Right lobe of liver (tissue), 6 donors: Measurements from ENCODE around the gene RAB43. TPM values are rescaled to one million over a fixed set of nuclear protein-coding genes. Genes with fewer than 3 reads are reported as not detected.

ENCODE experiments used
- ATAC-seq, 4 donors: fragments of 200-7000 bp; cut with Tn5 transposase; one replicate each; pipeline ENCODE4 v1.9.1; 2020; ENCODE audit warnings: mild to moderate bottlenecking in 4 of 4, moderate library complexity in 4 of 4
- DNase-seq, 3 donors: peaks; one replicate each; pipeline ENCODE4 v3.0.0-alpha.2; 2020
- H3K27ac ChIP-seq, 3 donors: fragments of 200-600 bp; one replicate each; pipeline ENCODE4 v1.8.0; 2022
- H3K27me3 ChIP-seq, 2 donors: fragments of 200-600 bp; one replicate each; pipeline ENCODE4 v1.8.0; 2022
- H3K36me3 ChIP-seq, 4 donors: fragments of 200-600 bp; sonication (generic) in 1 of 4; one replicate each; pipeline versions ENCODE4 v1.5.1 to v1.8.0; 2017 to 2022; ENCODE audit warnings: control low read depth in 1 of 4
- H3K4me1 ChIP-seq, 4 donors: fragments of 200-600 bp; sonication (generic) in 1 of 4; one replicate each; pipeline versions ENCODE4 v1.5.1 to v1.8.0; 2017 to 2022; ENCODE audit warnings: control low read depth in 1 of 4
- H3K4me3 ChIP-seq, 3 donors: fragments of 200-600 bp; one replicate each; pipeline ENCODE4 v1.8.0; 2022
- H3K9me3 ChIP-seq, 4 donors: fragments of 200-600 bp; sonication (generic) in 1 of 4; one replicate each; pipeline versions ENCODE4 v1.5.1 to v1.8.0; 2017 to 2022; ENCODE audit warnings: control low read depth in 1 of 4
- CTCF ChIP-seq, 4 donors: fragments of 200-600 bp in 3 of 4; fragments of 450-650 bp in 1 of 4; IDR thresholded peaks; one replicate each; pipeline versions ENCODE4 v1.5.1 to v1.8.0; 2016 to 2022; ENCODE audit warnings: antibody characterized with exemption in 4 of 4, mild to moderate bottlenecking in 2 of 4
- POLR2A ChIP-seq: fragments of 450-650 bp; IDR thresholded peaks from one replicate; pipeline ENCODE4 v1.6.1; 2017; ENCODE audit warnings: antibody characterized with exemption, mild to moderate bottlenecking
- WGBS: methylation state at CpG from one replicate; pipeline ENCODE4 v1.1.6; 2018; ENCODE audit warnings: low coverage, low lambda C conversion rate; ENCODE audit not compliant: insufficient coverage; ENCODE audit errors: missing lambda C conversion rate; 5-methylcytosine and 5-hydroxymethylcytosine counted together
- intact Hi-C, 2 donors: fragments of 100-400 bp; cut with DNase I; formaldehyde crosslinking; loops; one replicate each; pipeline versions ENCODE4 v1.11.2 to v1.14.1; 2022
- total RNA-seq, 6 experiments: library from RNA; depleted of rRNA in 2 of 6; stranded (reverse); fragments of >200 nt in 2 of 6; fragmentation: NEBNext Ultra II Directional in 3 of 6; extraction: Animal tissue kit (Norgen Biotek cat#: 25700) in 3 of 6; gene quantifications; one replicate each; pipeline versions ENCODE4 v1.1.0 to v1.2.4, GENCODE V29; 2016 to 2023
- donor health status: DM: no; HTN: yes; CAD: no.
- donor health status: DM: no; HTN: no; CAD: no.
- donor health status: DM: no; HTN: no; CAD: no.
- donor health status: DM: no; HTN: yes; CAD: no.
- donor health status: DM: no; HTN: yes; CAD: no.

RAB43 gene
- total RNA-seq, 6 experiments from 2014 or later = 21.8 to 67.2 (median 38.5) TPM

GRCh38 chr3:129107793-129108192 is 13.8 kb downstream of the RAB43 start:
- ATAC-seq = peak in 1 of 4 donors; percentile 2
- WGBS = 76% methylated on average over 7 of the region's 8 CpGs

GRCh38 chr3:129106866-129107565 is 14.6 kb downstream of the RAB43 start:
- Histone ChIP-seq H3K36me3 (peaks cover 7 to 16% (median 11%) of the 10 kb centered on the region in 4 donors), H3K4me1 (peaks cover 0 to 64% (median 21%) of the 10 kb centered on the region in 4 donors), H3K9me3 (no peaks in the 10 kb centered on the region), H3K4me3 (no peak overlapping the region), H3K27ac (no peak overlapping the region), H3K27me3 (no peaks in the 10 kb centered on the region)
- ATAC-seq (peak in 3 of 4 donors; percentile 34 to 40 (median 36)), DNase-seq (peak in 1 of 3 donors; percentile 47)
- 60% methylated on average over 4 of the region's 19 CpGs for WGBS
- intact Hi-C loops = no loop called here
- TF ChIP-seq POLR2A (no peak), CTCF (IDR thresholded peaks at IDR 0.05) (no peak)

More at GRCh38 chr3:129107793-129108192, 13.8 kb downstream of the RAB43 start:
- no peaks in the 10 kb centered on the region for H3K27me3 ChIP-seq
- no peaks in the 10 kb centered on the region for H3K9me3 ChIP-seq
- no peak for TF ChIP-seq POLR2A
- TF ChIP-seq CTCF (IDR thresholded peaks at IDR 0.05) = no peak
- H3K36me3 ChIP-seq = peaks cover 7 to 14% (median 11%) of the 10 kb centered on the region in 4 donors
- no peak overlapping the region for H3K27ac ChIP-seq
- intact Hi-C loops = no loop called here
- H3K4me1 ChIP-seq = peaks cover 0 to 71% (median 25%) of the 10 kb centered on the region in 4 donors
- no peak overlapping the region for H3K4me3 ChIP-seq
- no peak for DNase-seq

- ATAC-seq (peak; percentile 15 to 43 (median 28)), DNase-seq (no peak)
- Histone ChIP-seq H3K27me3 (no peaks in the 10 kb centered on the region), H3K9me3 (no peaks in the 10 kb centered on the region), H3K4me1 (peaks cover 0 to 60% (median 18%) of the 10 kb centered on the region in 4 donors), H3K4me3 (no peak overlapping the region), H3K27ac (no peak overlapping the region), H3K36me3 (peaks cover 7 to 18% (median 11%) of the 10 kb centered on the region in 4 donors)
- intact Hi-C loops = no loop called here
- 67% methylated on average over 2 of the region's 5 CpGs for WGBS
- TF ChIP-seq POLR2A (no peak), CTCF (IDR thresholded peaks at IDR 0.05) (peak in 1 of 4 donors; percentile 16)
These were observed 15.3 kb downstream of the RAB43 start for GRCh38 chr3:129106320-129106719.

GRCh38 chr3:129105862-129106261 is 15.7 kb downstream of the RAB43 start:
- Histone ChIP-seq H3K27ac (no peak overlapping the region), H3K27me3 (no peaks in the 10 kb centered on the region), H3K4me3 (no peak overlapping the region), H3K36me3 (peaks cover 7 to 18% (median 11%) of the 10 kb centered on the region in 4 donors), H3K4me1 (peaks cover 0 to 55% (median 16%) of the 10 kb centered on the region in 4 donors), H3K9me3 (no peaks in the 10 kb centered on the region)
- no peak for TF ChIP-seq CTCF (IDR thresholded peaks at IDR 0.05)
- no peak for TF ChIP-seq POLR2A
- peak in 3 of 4 donors; percentile 10 to 48 (median 30) for ATAC-seq
- no peak for DNase-seq
- 42% methylated on average over 2 of the region's 4 CpGs for WGBS
- intact Hi-C loops = no loop called here
